Endothelial cell of umbilical vein (primary cell): Measurements from ENCODE around the gene RPL38. TPM values are rescaled to one million over a fixed set of nuclear protein-coding genes. Genes with fewer than 3 reads are reported as not detected.

ENCODE experiments used
- BruUV-seq: library from RNA; stranded (reverse); fragments of 400-500 nt; replicated peaks from 2 replicates; lab custom pipeline; 2021; lab: Mats Ljungman, UMichigan
- CTCF ChIA-PET: fragments of 300-600, 350-600 bp; sonication (Branson Sonifier 250); formaldehyde crosslinking; loops from one replicate; lab custom pipeline; 2021; ENCODE audit warnings: antibody characterized with exemption, inconsistent platforms; lab: Charles Lee
- POLR2A ChIA-PET: fragments of 300-600, 350-600 bp; sonication (Branson Sonifier 250); formaldehyde crosslinking; loops from one replicate; lab custom pipeline; 2021; ENCODE audit warnings: antibody characterized with exemption, inconsistent platforms; lab: Charles Lee
- DNase-seq: peaks from one replicate; pipeline ENCODE4 v3.0.0-alpha.2; 2011; ENCODE audit warnings: low read depth, low spot score
- FAIRE-seq: peaks from 2 replicates; lab custom pipeline; 2011; peaks lifted over from hg19 to GRCh38; lab: Jason Lieb, UNC
- H2AFZ ChIP-seq: 2 replicates; pipeline ENCODE4 v1.6.0; 2012; ENCODE audit warnings: low read depth, low read length, control low read depth, inconsistent platforms
- H3K27ac ChIP-seq: 2 replicates; pipeline ENCODE4 v1.5.1; 2011; ENCODE audit warnings: low read depth, mild to moderate bottlenecking, control low read depth, low read length, moderate library complexity; ENCODE audit not compliant: insufficient read depth
- H3K27me3 ChIP-seq, 2 experiments: 2 replicates each; pipeline versions ENCODE4 v1.6.0 to v1.6.1; 2011; ENCODE audit warnings: low read length in 2 of 2, mixed read lengths in 1 of 2; ENCODE audit not compliant: control insufficient read depth in 2 of 2, insufficient read depth in 2 of 2
- H3K36me3 ChIP-seq, 2 experiments: 2 replicates in 1 of 2; 3 replicates in 1 of 2; pipeline ENCODE4 v1.5.1; 2011; ENCODE audit warnings: low read length in 2 of 2, mild to moderate bottlenecking in 1 of 2, moderate library complexity in 1 of 2; ENCODE audit not compliant: control insufficient read depth in 2 of 2, insufficient read depth in 2 of 2; ENCODE audit errors: extremely low read depth in 1 of 2
- H3K4me1 ChIP-seq: 3 replicates; pipeline ENCODE4 v1.5.1; 2011; ENCODE audit warnings: mild to moderate bottlenecking, low read length; ENCODE audit not compliant: control insufficient read depth, insufficient read depth; ENCODE audit errors: extremely low read depth
- H3K4me2 ChIP-seq: 2 replicates; pipeline ENCODE4 v1.6.1; 2011; ENCODE audit warnings: low read length, control low read depth, mixed read lengths; ENCODE audit not compliant: insufficient read depth
- H3K4me3 ChIP-seq, 3 experiments: fragments of 200-600 bp in 1 of 3; sonication (generic), shearing (Covaris generic) in 1 of 3; replicated peaks in 1 of 3; 2 replicates each; pipeline ENCODE4 v1.5.1; 2011 to 2016; ENCODE audit warnings: control low read depth in 3 of 3, low read length in 3 of 3, mild to moderate bottlenecking in 2 of 3, inconsistent platforms in 1 of 3, low read depth in 1 of 3, moderate library complexity in 1 of 3; ENCODE audit not compliant: insufficient read depth in 1 of 3
- H3K79me2 ChIP-seq: 2 replicates; pipeline ENCODE4 v1.6.0; 2012; ENCODE audit warnings: low read length, inconsistent platforms; ENCODE audit not compliant: control insufficient read depth, insufficient read depth
- H3K9ac ChIP-seq: replicated peaks from 2 replicates; pipeline ENCODE3; 2011; ENCODE audit warnings: low read length, control low read depth; ENCODE audit not compliant: insufficient read depth; ENCODE audit errors: extremely low read depth
- H3K9me1 ChIP-seq: replicated peaks from 3 replicates; pipeline ENCODE4 v1.6.0; 2011; ENCODE audit warnings: mild to moderate bottlenecking, low read length; ENCODE audit not compliant: control insufficient read depth, insufficient read depth; ENCODE audit errors: extremely low read depth
- H3K9me3 ChIP-seq: replicated peaks from 2 replicates; pipeline ENCODE4 v1.5.1; 2012; ENCODE audit warnings: low read length, inconsistent platforms; ENCODE audit not compliant: control insufficient read depth, insufficient read depth
- H4K20me1 ChIP-seq: replicated peaks from 2 replicates; pipeline ENCODE3; 2011; ENCODE audit warnings: mild to moderate bottlenecking, low read length; ENCODE audit not compliant: control insufficient read depth, insufficient read depth; ENCODE audit errors: extremely low read depth
- EZH2 ChIP-seq: IDR thresholded peaks from 2 replicates; pipeline ENCODE4 v1.6.1; 2012; ENCODE audit warnings: borderline replicate concordance, low read depth, mild to moderate bottlenecking, moderate library complexity, low read length, inconsistent platforms; ENCODE audit not compliant: severe bottlenecking
- FOS ChIP-seq: IDR thresholded peaks from 2 replicates; pipeline ENCODE4 v1.6.1; 2011; ENCODE audit warnings: mild to moderate bottlenecking, low read length, moderate library complexity, borderline replicate concordance; ENCODE audit not compliant: insufficient read depth
- GATA2 ChIP-seq: IDR thresholded peaks from 2 replicates; pipeline ENCODE4 v1.7.0; 2011; ENCODE audit warnings: low read depth, mild to moderate bottlenecking, moderate library complexity, mixed read lengths, low read length; ENCODE audit not compliant: insufficient read length, insufficient read depth
- JUN ChIP-seq: IDR thresholded peaks from 2 replicates; pipeline ENCODE4 v1.6.1; 2011; ENCODE audit warnings: borderline replicate concordance, low read depth; ENCODE audit not compliant: insufficient read length, insufficient read depth
- MYC ChIP-seq: IDR thresholded peaks from one replicate; pipeline ENCODE4 v1.6.1; 2011; ENCODE audit warnings: mild to moderate bottlenecking, low read depth, low read length
- POLR2A ChIP-seq: IDR thresholded peaks from 2 replicates; pipeline ENCODE4 v1.6.1; 2012; ENCODE audit warnings: low read depth, mild to moderate bottlenecking, control low read depth, low read length
- POLR2AphosphoS5 ChIP-seq: IDR thresholded peaks from 2 replicates; pipeline ENCODE4 v1.6.1; 2012; ENCODE audit warnings: low read depth, mild to moderate bottlenecking, control low read depth, low read length, moderate library complexity; ENCODE audit not compliant: insufficient read depth
- dilution Hi-C: fragments of 300-500 bp; cut with MboI; formaldehyde crosslinking; loops from one replicate; pipeline ENCODE4 v1.15.0; 2019; ENCODE audit warnings: low sequenced_read_pairs; ENCODE audit not compliant: extremely low pct_ligation_motif_present
- intact Hi-C: fragments of 100-400 bp; cut with micrococcal nuclease; formaldehyde crosslinking; loops from one replicate; pipeline ENCODE4 v1.10.0; 2022
- polyA plus RNA-seq, 4 experiments: library from polyadenylated mRNA; depleted of rRNA in 3 of 4; stranded (reverse) in 3 of 4; unstranded in 1 of 4; fragments of >200 nt; gene quantifications; 2 replicates each; pipeline versions ENCODE4 v1.2.1 to v1.2.3, GENCODE V29; 2011 to 2012; ENCODE audit warnings: missing spikeins in 1 of 4
- total RNA-seq: library from RNA; stranded (reverse); gene quantifications from 2 replicates; pipeline ENCODE4 v1.2.3, GENCODE V29; 2021
- TF ChIP-seq, protein P1 (sequence below), 2 donors: IDR thresholded peaks; 1 replicate in 1 of 2; 2 replicates in 1 of 2; pipeline ENCODE4 v1.5.1; 2011; ENCODE audit warnings: low read length in 2 of 2, mild to moderate bottlenecking in 2 of 2, moderate library complexity in 2 of 2, control low read depth in 1 of 2, inconsistent platforms in 1 of 2, low read depth in 1 of 2; ENCODE audit not compliant: insufficient read depth in 1 of 2; ENCODE audit errors: extremely low read depth in 1 of 2
- TF ChIP-seq, protein P2 (sequence below): IDR thresholded peaks from 2 replicates; pipeline ENCODE4 v1.6.1; 2011; ENCODE audit not compliant: insufficient read depth, insufficient read length

The RPL38 gene
- total and polyA plus RNA-seq, 2 donors (not counting 3 experiments of a cell fraction or from before 2014, with no cell fraction given) = 256 to 1,006 TPM

DNA sequence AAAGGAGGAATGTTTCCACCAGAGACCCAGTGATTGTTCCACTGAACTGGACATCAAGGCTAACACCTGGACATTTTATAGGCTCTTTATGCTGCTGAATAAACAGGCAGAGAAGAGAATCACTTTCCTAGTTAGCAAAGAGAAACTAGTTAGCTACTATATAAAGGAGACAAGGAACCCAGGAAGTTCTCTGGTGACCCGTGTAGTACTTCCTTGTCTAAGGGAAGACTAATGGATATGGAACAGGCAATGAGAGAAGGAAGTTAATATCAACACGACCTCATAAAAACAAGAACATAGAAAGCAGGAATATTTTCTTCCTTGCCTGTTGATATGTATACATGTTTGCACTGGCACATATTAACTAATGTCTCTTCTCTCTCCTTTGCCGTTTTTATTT is 30.8 kb upstream of the RPL38 start:
- no peaks in the 10 kb centered on the region for H3K9me1 ChIP-seq
- no TSS peak for BruUV-seq
- no peak overlapping the region for H3K4me3 ChIP-seq
- dilution Hi-C loops = no loop called here
- H3K36me3 ChIP-seq = no peaks in the 10 kb centered on the region
- FAIRE-seq (no peak), DNase-seq (no peak)
- TF ChIP-seq GATA2 (no peak), FOS (no peak), EZH2 (no peak), POLR2A (no peak), JUN (no peak), POLR2AphosphoS5 (no peak), MYC (no peak)
- TF ChIP-seq, protein P1, sequence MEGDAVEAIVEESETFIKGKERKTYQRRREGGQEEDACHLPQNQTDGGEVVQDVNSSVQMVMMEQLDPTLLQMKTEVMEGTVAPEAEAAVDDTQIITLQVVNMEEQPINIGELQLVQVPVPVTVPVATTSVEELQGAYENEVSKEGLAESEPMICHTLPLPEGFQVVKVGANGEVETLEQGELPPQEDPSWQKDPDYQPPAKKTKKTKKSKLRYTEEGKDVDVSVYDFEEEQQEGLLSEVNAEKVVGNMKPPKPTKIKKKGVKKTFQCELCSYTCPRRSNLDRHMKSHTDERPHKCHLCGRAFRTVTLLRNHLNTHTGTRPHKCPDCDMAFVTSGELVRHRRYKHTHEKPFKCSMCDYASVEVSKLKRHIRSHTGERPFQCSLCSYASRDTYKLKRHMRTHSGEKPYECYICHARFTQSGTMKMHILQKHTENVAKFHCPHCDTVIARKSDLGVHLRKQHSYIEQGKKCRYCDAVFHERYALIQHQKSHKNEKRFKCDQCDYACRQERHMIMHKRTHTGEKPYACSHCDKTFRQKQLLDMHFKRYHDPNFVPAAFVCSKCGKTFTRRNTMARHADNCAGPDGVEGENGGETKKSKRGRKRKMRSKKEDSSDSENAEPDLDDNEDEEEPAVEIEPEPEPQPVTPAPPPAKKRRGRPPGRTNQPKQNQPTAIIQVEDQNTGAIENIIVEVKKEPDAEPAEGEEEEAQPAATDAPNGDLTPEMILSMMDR (IDR thresholded peaks at IDR 0.05; ENCODE audit: extremely low read depth in 1 of 2, insufficient read depth in 1 of 2, low read depth in 1 of 2, low read length in 2 of 2) = no peak
- TF ChIP-seq, protein P2, sequence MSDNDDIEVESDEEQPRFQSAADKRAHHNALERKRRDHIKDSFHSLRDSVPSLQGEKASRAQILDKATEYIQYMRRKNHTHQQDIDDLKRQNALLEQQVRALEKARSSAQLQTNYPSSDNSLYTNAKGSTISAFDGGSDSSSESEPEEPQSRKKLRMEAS = no peak
- H3K9ac ChIP-seq = no peak overlapping the region
- ChIA-PET CTCF (no interaction called here), POLR2A (no interaction called here)
- intact Hi-C loops = no loop called here
- no peaks in the 10 kb centered on the region for H3K79me2 ChIP-seq
- H3K9me3 ChIP-seq = no peaks in the 10 kb centered on the region
- no peaks in the 10 kb centered on the region for H3K27me3 ChIP-seq
- H3K4me2 ChIP-seq = no peak overlapping the region
- H3K27ac ChIP-seq = no peak overlapping the region
- no peak overlapping the region for H2AFZ ChIP-seq
- H4K20me1 ChIP-seq = no peaks in the 10 kb centered on the region
- no peaks in the 10 kb centered on the region for H3K4me1 ChIP-seq
